Measurements from ENCODE around the gene SLC24A3.

SLC24A3 gene

GRCh38 chr20:19571996-19572395, 359.6 kb downstream of the SLC24A3 start:
- no peak for TF ChIP-seq POU6F1 (CRISPR knock-in tag; IDR thresholded peaks at IDR 0.05; ENCODE audit: borderline replicate concordance, low read depth)
- no peak for TF ChIP-seq ARNTL (CRISPR knock-in tag; IDR thresholded peaks at IDR 0.05; ENCODE audit: borderline replicate concordance, low read depth)
- TF ChIP-seq ESRRG (CRISPR knock-in tag; IDR thresholded peaks at IDR 0.05), result no peak
- TF ChIP-seq TCF4 (CRISPR knock-in tag; IDR thresholded peaks at IDR 0.05; ENCODE audit: borderline replicate concordance), result no peak
- TF ChIP-seq CSDC2 (CRISPR knock-in tag; IDR thresholded peaks at IDR 0.05), result no peak
- no peak for TF ChIP-seq GLIS3 (CRISPR knock-in tag; IDR thresholded peaks at IDR 0.05)
- TF ChIP-seq CSRNP3 (CRISPR knock-in tag; IDR thresholded peaks at IDR 0.05), result no peak
- TF ChIP-seq ZNF70 (CRISPR knock-in tag; IDR thresholded peaks at IDR 0.05), result no peak
- no peak for TF ChIP-seq PATZ1 (CRISPR knock-in tag; IDR thresholded peaks at IDR 0.05; ENCODE audit: borderline replicate concordance)
- TF ChIP-seq BACH2 (CRISPR knock-in tag; IDR thresholded peaks at IDR 0.05; ENCODE audit: borderline replicate concordance), result no peak
- TF ChIP-seq TOX (CRISPR knock-in tag; IDR thresholded peaks at IDR 0.05; ENCODE audit: borderline replicate concordance), result no peak
- TF ChIP-seq PPARA (CRISPR knock-in tag; IDR thresholded peaks at IDR 0.05; ENCODE audit: borderline replicate concordance), result no peak
- no peak for TF ChIP-seq ZFP3 (CRISPR knock-in tag; IDR thresholded peaks at IDR 0.05)
- no peak for TF ChIP-seq ZFP30 (CRISPR knock-in tag; IDR thresholded peaks at IDR 0.05)
- no peak for TF ChIP-seq ISL1 (CRISPR knock-in tag; IDR thresholded peaks at IDR 0.05)
- TF ChIP-seq ZNF8 (CRISPR knock-in tag; IDR thresholded peaks at IDR 0.05), result no peak
- no peak for TF ChIP-seq ZNF565 (CRISPR knock-in tag; conservative IDR thresholded peaks at IDR 0.05; ENCODE audit: low read depth)
- no peak for TF ChIP-seq RARB (CRISPR knock-in tag; IDR thresholded peaks at IDR 0.05)
- TF ChIP-seq CREB5 (CRISPR knock-in tag; IDR thresholded peaks at IDR 0.05; ENCODE audit: low read depth), result no peak

GRCh38 chr20:19577692-19578091, 365.2 kb downstream of the SLC24A3 start:
- no peak for ATAC-seq
- no peak for TF ChIP-seq ZNF565 (CRISPR knock-in tag; conservative IDR thresholded peaks at IDR 0.05; ENCODE audit: low read depth)
- no peak for TF ChIP-seq CREB5 (CRISPR knock-in tag; IDR thresholded peaks at IDR 0.05; ENCODE audit: low read depth)
- no peak for TF ChIP-seq SNAI2 (CRISPR knock-in tag; IDR thresholded peaks at IDR 0.05)
- no peak for TF ChIP-seq RARB (CRISPR knock-in tag; IDR thresholded peaks at IDR 0.05)

More at GRCh38 chr20:19571996-19572395, 359.6 kb downstream of the SLC24A3 start:
- no peak for ATAC-seq

GRCh38 chr20:19582782-19583181, 370.3 kb downstream of the SLC24A3 start:
- ATAC-seq, result no peak; the same call in 2 of the 3 replicates
- TF ChIP-seq CSDC2 (CRISPR knock-in tag; IDR thresholded peaks at IDR 0.05), result no peak
- no peak for TF ChIP-seq CREB5 (CRISPR knock-in tag; IDR thresholded peaks at IDR 0.05; ENCODE audit: low read depth)
- no peak for TF ChIP-seq ZNF8 (CRISPR knock-in tag; IDR thresholded peaks at IDR 0.05)
- no peak for TF ChIP-seq TSHZ2 (CRISPR knock-in tag; IDR thresholded peaks at IDR 0.05)
- no peak for TF ChIP-seq TCF4 (CRISPR knock-in tag; IDR thresholded peaks at IDR 0.05; ENCODE audit: borderline replicate concordance)
- TF ChIP-seq ZFP3 (CRISPR knock-in tag; IDR thresholded peaks at IDR 0.05), result no peak
- no peak for TF ChIP-seq PATZ1 (CRISPR knock-in tag; IDR thresholded peaks at IDR 0.05; ENCODE audit: borderline replicate concordance)
- no peak for TF ChIP-seq ZC3H10 (CRISPR knock-in tag; IDR thresholded peaks at IDR 0.05)
- TF ChIP-seq ESRRG (CRISPR knock-in tag; IDR thresholded peaks at IDR 0.05), result no peak
- no peak for TF ChIP-seq PPARA (CRISPR knock-in tag; IDR thresholded peaks at IDR 0.05; ENCODE audit: borderline replicate concordance)
- TF ChIP-seq GLIS3 (CRISPR knock-in tag; IDR thresholded peaks at IDR 0.05), result no peak
- no peak for TF ChIP-seq RARB (CRISPR knock-in tag; IDR thresholded peaks at IDR 0.05)
- TF ChIP-seq ISL1 (CRISPR knock-in tag; IDR thresholded peaks at IDR 0.05), result no peak
- TF ChIP-seq BACH2 (CRISPR knock-in tag; IDR thresholded peaks at IDR 0.05; ENCODE audit: borderline replicate concordance), result no peak
